HCT116 (cell line): ENCODE data around the gene REN. TPM values are rescaled to one million over a fixed set of nuclear protein-coding genes. Genes with fewer than 3 reads are reported as not detected.

Experiments used
- ATAC-seq: fragments of 200-7000 bp; cut with Tn5 transposase; 2 replicates; pipeline ENCODE4 v1.9.1; 2020; ENCODE audit warnings: mild to moderate bottlenecking, moderate library complexity
- BruUV-seq: library from RNA; stranded (reverse); fragments of 400-500 nt; replicated peaks from 2 replicates; lab custom pipeline; 2021; lab: Mats Ljungman, UMichigan
- CTCF ChIA-PET: fragments of 300-600 bp; sonication (Branson Sonifier 250); formaldehyde crosslinking; loops from one replicate; lab custom pipeline; 2021; ENCODE audit warnings: antibody characterized with exemption; lab: Charles Lee
- POLR2A ChIA-PET: fragments of 300-600, 350-600 bp; sonication (Branson Sonifier 250); formaldehyde crosslinking; loops from one replicate; lab custom pipeline; 2021; ENCODE audit warnings: antibody characterized with exemption; lab: Charles Lee
- RAD21 ChIA-PET, 2 experiments: fragments of 300-600 bp; sonication (Branson Sonifier 250); formaldehyde crosslinking; loops; one replicate each; lab custom pipeline; 2023; ENCODE audit warnings: low total read pairs in 2 of 2; ENCODE audit not compliant: uncharacterized antibody in 2 of 2, unreplicated experiment in 2 of 2, low non-redundant PET in 1 of 2; lab: Charles Lee
- DNase-seq: peaks from one replicate; pipeline ENCODE4 v3.0.0-alpha.2; 2010; ENCODE audit warnings: low read depth, low spot score
- H2AFZ ChIP-seq: fragments of 200-600 bp; shearing (Covaris generic), sonication (generic); 2 replicates; pipeline ENCODE4 v1.6.1; 2017; ENCODE audit warnings: low read depth, mixed run types, mixed read lengths, antibody characterized with exemption, low read length; ENCODE audit not compliant: poor library complexity, severe bottlenecking
- H3K27ac ChIP-seq: 2 replicates; pipeline ENCODE4 v1.5.1; 2012; ENCODE audit warnings: low read depth, low read length
- H3K27me3 ChIP-seq: fragments of 200-600 bp; sonication (generic); 2 replicates; pipeline ENCODE4 v1.6.1; 2016; ENCODE audit warnings: mixed run types, low read length, mixed read lengths; ENCODE audit not compliant: insufficient read depth
- H3K36me3 ChIP-seq, 2 experiments: fragments of 200-500 bp in 1 of 2; fragments of 200-600 bp in 1 of 2; sonication (Bioruptor generic) in 1 of 2; sonication (generic) in 1 of 2; 2 replicates each; pipeline versions ENCODE4 v1.5.1 to v1.6.1; 2014 to 2016; ENCODE audit warnings: low read length in 2 of 2, inconsistent platforms in 1 of 2, mixed read lengths in 1 of 2, mixed run types in 1 of 2; ENCODE audit not compliant: insufficient read depth in 2 of 2, control insufficient read depth in 1 of 2
- H3K4me1 ChIP-seq, 2 experiments: fragments of 200-600 bp in 1 of 2; sonication (generic) in 1 of 2; 2 replicates each; pipeline versions ENCODE4 v1.5.1 to v1.6.1; 2012 to 2017; ENCODE audit warnings: low read length in 2 of 2, inconsistent platforms in 1 of 2, mild to moderate bottlenecking in 1 of 2, mixed read lengths in 1 of 2, mixed run types in 1 of 2, moderate library complexity in 1 of 2; ENCODE audit not compliant: insufficient read depth in 2 of 2, control insufficient read depth in 1 of 2
- H3K4me2 ChIP-seq: fragments of 200-600 bp; sonication (generic); 2 replicates; pipeline ENCODE4 v1.6.1; 2017; ENCODE audit warnings: mixed run types, low read length, mixed read lengths
- H3K4me3 ChIP-seq, 2 experiments: fragments of 200-600 bp in 1 of 2; sonication (generic) in 1 of 2; replicated peaks in 1 of 2; 2 replicates each; pipeline ENCODE4 v1.5.1; 2011 to 2016; ENCODE audit warnings: low read length in 2 of 2, control low read depth in 1 of 2, low read depth in 1 of 2, mild to moderate bottlenecking in 1 of 2, mixed read lengths in 1 of 2, mixed run types in 1 of 2
- H3K79me2 ChIP-seq: fragments of 200-600 bp; sonication (generic); 2 replicates; pipeline ENCODE4 v1.6.1; 2017; ENCODE audit warnings: mild to moderate bottlenecking, mixed run types, low read length, moderate library complexity, mixed read lengths; ENCODE audit not compliant: insufficient read depth
- H3K9ac ChIP-seq: fragments of 200-600 bp; sonication (generic); 2 replicates; pipeline ENCODE4 v1.6.1; 2016; ENCODE audit warnings: low read length, mixed read lengths
- H3K9me2 ChIP-seq: fragments of 200-600 bp; sonication (generic), shearing (Covaris generic); 2 replicates; pipeline ENCODE4 v1.6.1; 2017; ENCODE audit warnings: mixed run types, mild to moderate bottlenecking, moderate library complexity; ENCODE audit not compliant: insufficient read depth
- H3K9me3 ChIP-seq, 2 experiments: fragments of 200-500 bp in 1 of 2; fragments of 200-600 bp in 1 of 2; sonication (Bioruptor generic) in 1 of 2; sonication (generic) in 1 of 2; 2 replicates each; pipeline ENCODE4 v1.6.1; 2014 to 2017; ENCODE audit warnings: low read length in 2 of 2, mixed read lengths in 2 of 2, inconsistent platforms in 1 of 2, low read depth in 1 of 2, mild to moderate bottlenecking in 1 of 2, mixed run types in 1 of 2, moderate library complexity in 1 of 2; ENCODE audit not compliant: control insufficient read depth in 1 of 2, insufficient read depth in 1 of 2
- H4K20me1 ChIP-seq: fragments of 200-600 bp; sonication (generic), shearing (Covaris generic); 2 replicates; pipeline ENCODE4 v1.6.1; 2017; ENCODE audit warnings: mixed run types, mild to moderate bottlenecking, moderate library complexity; ENCODE audit not compliant: insufficient read depth
- CBX3 ChIP-seq: IDR thresholded peaks from 2 replicates; pipeline ENCODE4 v1.6.1; 2012; ENCODE audit warnings: low read depth
- CEBPB ChIP-seq: IDR thresholded peaks from 2 replicates; pipeline ENCODE4 v1.6.1; 2012; ENCODE audit warnings: low read depth
- CTCF ChIP-seq, 3 experiments: fragments of 200-600 bp in 1 of 3; sonication (generic) in 1 of 3; IDR thresholded peaks in 2 of 3; conservative IDR thresholded peaks in 1 of 3; 2 replicates each; pipeline ENCODE4 v1.5.1; 2012 to 2017; ENCODE audit warnings: low read depth in 2 of 3, low read length in 2 of 3, antibody characterized with exemption in 1 of 3, borderline replicate concordance in 1 of 3, control low read depth in 1 of 3, mild to moderate bottlenecking in 1 of 3, mixed read lengths in 1 of 3, mixed run types in 1 of 3, moderate library complexity in 1 of 3; ENCODE audit not compliant: insufficient read depth in 1 of 3
- ELF1 ChIP-seq: IDR thresholded peaks from 2 replicates; pipeline ENCODE4 v1.6.1; 2012; ENCODE audit warnings: low read depth, borderline replicate concordance
- EZH2 ChIP-seq: fragments of 200-600 bp; sonication (generic); IDR thresholded peaks from 2 replicates; pipeline ENCODE4 v1.6.1; 2017; ENCODE audit warnings: antibody characterized with exemption, mixed run types
- EZH2phosphoT487 ChIP-seq: fragments of 200-600 bp; IDR thresholded peaks from 2 replicates; pipeline ENCODE4 v1.6.1; 2018; ENCODE audit warnings: antibody characterized with exemption, borderline replicate concordance
- FOSL1 ChIP-seq: IDR thresholded peaks from 2 replicates; pipeline ENCODE4 v1.6.1; 2012; ENCODE audit warnings: low read depth
- POLR2A ChIP-seq: IDR thresholded peaks from 2 replicates; pipeline ENCODE4 v1.7.0; 2011; ENCODE audit warnings: borderline replicate concordance; ENCODE audit not compliant: insufficient read depth, insufficient read length; ENCODE audit errors: extremely low read depth
- POLR2AphosphoS5 ChIP-seq: IDR thresholded peaks from 2 replicates; pipeline ENCODE4 v1.6.1; 2011; ENCODE audit warnings: mild to moderate bottlenecking, low read depth, low read length, moderate library complexity
- RAD21 ChIP-seq: IDR thresholded peaks from 2 replicates; pipeline ENCODE4 v1.6.1; 2012; ENCODE audit warnings: low read depth, mild to moderate bottlenecking
- REST ChIP-seq: IDR thresholded peaks from 2 replicates; pipeline ENCODE4 v1.6.1; 2012; ENCODE audit warnings: low read depth
- SP1 ChIP-seq: IDR thresholded peaks from 2 replicates; pipeline ENCODE4 v1.6.1; 2012; ENCODE audit warnings: low read depth
- YY1 ChIP-seq: IDR thresholded peaks from 2 replicates; pipeline ENCODE4 v1.6.1; 2011; ENCODE audit warnings: low read length, low read depth, moderate library complexity, mild to moderate bottlenecking; ENCODE audit not compliant: insufficient replicate concordance; ENCODE audit errors: extremely low read depth
- ZFX ChIP-seq: fragments of 450-650 bp; IDR thresholded peaks from 2 replicates; pipeline ENCODE4 v1.6.1; 2017
- ZNF274 ChIP-seq: fragments of 200-500 bp; sonication (Bioruptor generic); IDR thresholded peaks from 2 replicates; pipeline ENCODE4 v1.6.1; 2014; ENCODE audit warnings: mild to moderate bottlenecking, low read depth, low read length, inconsistent platforms
- intact Hi-C: fragments of 100-400 bp; cut with micrococcal nuclease; formaldehyde crosslinking; loops from 2 replicates; pipeline ENCODE4 v1.10.0; 2022
- total RNA-seq: library from RNA; stranded (reverse); gene quantifications from one replicate; pipeline ENCODE4 v1.2.1, GENCODE V29; 2021; ENCODE audit not compliant: unreplicated experiment
- TF ChIP-seq, protein P1 (sequence below): IDR thresholded peaks from 2 replicates; pipeline ENCODE4 v1.6.1; 2012
- TF ChIP-seq, protein P2 (sequence below): IDR thresholded peaks from 2 replicates; pipeline ENCODE4 v1.6.1; 2012
- TF ChIP-seq, protein P3 (sequence below): IDR thresholded peaks from 2 replicates; pipeline ENCODE4 v1.6.1; 2011; ENCODE audit warnings: mild to moderate bottlenecking, low read length, moderate library complexity; ENCODE audit not compliant: insufficient replicate concordance; ENCODE audit errors: extremely low read depth

The REN gene
- total RNA-seq, 1 experiment from 2014 or later: 0.47 TPM

- no peaks in the 10 kb centered on the region for H4K20me1 ChIP-seq
- no peaks in the 10 kb centered on the region for H3K9me2 ChIP-seq
- no peak overlapping the region for H2AFZ ChIP-seq
- BruUV-seq: no TSS peak
- H3K9ac ChIP-seq: no peak overlapping the region
- no peak overlapping the region for H3K4me2 ChIP-seq
- ATAC-seq: no peak
- ChIA-PET RAD21 (no interaction called here), CTCF (interaction anchor here (1.4 kb wide), 1 partner anchor 20 kb away, joined by 4 read pairs; no protein-coding TSS in a partner anchor), POLR2A (no interaction called here)
- no peaks in the 10 kb centered on the region for H3K79me2 ChIP-seq
- no peak overlapping the region for H3K27ac ChIP-seq
- intact Hi-C loops: no loop called here
- TF ChIP-seq EZH2phosphoT487 (no peak), ZNF274 (no peak), REST (no peak), RAD21 (no peak), YY1 (no peak), FOSL1 (no peak), POLR2A (no peak), EZH2 (no peak), SP1 (no peak), CBX3 (no peak), ZFX (no peak), CEBPB (no peak), CTCF (IDR thresholded peaks at IDR 0.05 in 2 of 3, conservative IDR thresholded peaks at IDR 0.05 in 1 of 3; ENCODE audit: borderline replicate concordance in 1 of 3, insufficient read depth in 1 of 3, low read depth in 2 of 3, low read length in 2 of 3) (no peak), POLR2AphosphoS5 (no peak), ELF1 (no peak)
- TF ChIP-seq, protein P1, sequence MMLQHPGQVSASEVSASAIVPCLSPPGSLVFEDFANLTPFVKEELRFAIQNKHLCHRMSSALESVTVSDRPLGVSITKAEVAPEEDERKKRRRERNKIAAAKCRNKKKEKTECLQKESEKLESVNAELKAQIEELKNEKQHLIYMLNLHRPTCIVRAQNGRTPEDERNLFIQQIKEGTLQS: no peak
- TF ChIP-seq, protein P2, sequence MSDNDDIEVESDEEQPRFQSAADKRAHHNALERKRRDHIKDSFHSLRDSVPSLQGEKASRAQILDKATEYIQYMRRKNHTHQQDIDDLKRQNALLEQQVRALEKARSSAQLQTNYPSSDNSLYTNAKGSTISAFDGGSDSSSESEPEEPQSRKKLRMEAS: no peak
- TF ChIP-seq, protein P3, sequence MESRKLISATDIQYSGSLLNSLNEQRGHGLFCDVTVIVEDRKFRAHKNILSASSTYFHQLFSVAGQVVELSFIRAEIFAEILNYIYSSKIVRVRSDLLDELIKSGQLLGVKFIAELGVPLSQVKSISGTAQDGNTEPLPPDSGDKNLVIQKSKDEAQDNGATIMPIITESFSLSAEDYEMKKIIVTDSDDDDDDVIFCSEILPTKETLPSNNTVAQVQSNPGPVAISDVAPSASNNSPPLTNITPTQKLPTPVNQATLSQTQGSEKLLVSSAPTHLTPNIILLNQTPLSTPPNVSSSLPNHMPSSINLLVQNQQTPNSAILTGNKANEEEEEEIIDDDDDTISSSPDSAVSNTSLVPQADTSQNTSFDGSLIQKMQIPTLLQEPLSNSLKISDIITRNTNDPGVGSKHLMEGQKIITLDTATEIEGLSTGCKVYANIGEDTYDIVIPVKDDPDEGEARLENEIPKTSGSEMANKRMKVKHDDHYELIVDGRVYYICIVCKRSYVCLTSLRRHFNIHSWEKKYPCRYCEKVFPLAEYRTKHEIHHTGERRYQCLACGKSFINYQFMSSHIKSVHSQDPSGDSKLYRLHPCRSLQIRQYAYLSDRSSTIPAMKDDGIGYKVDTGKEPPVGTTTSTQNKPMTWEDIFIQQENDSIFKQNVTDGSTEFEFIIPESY: no peak
- DNase-seq: no peak
- H3K27me3 ChIP-seq: no peaks in the 10 kb centered on the region
- H3K9me3 ChIP-seq: no peaks in the 10 kb centered on the region
- no peaks in the 10 kb centered on the region for H3K36me3 ChIP-seq
- no peak overlapping the region for H3K4me3 ChIP-seq
- H3K4me1 ChIP-seq: peaks cover 0 to 25% of the 10 kb centered on the region in 2 experiments; a peak in 2 of 4 replicates
These were observed 25.9 kb upstream of the REN start for GRCh38 chr1:204192046-204192445.
